HEK293 (cell line): ENCODE results near the gene COPRS.

ENCODE experiments used
- CTCF ChIA-PET: fragments of 350-600 bp; formaldehyde crosslinking; extraction: SDS; loops from one replicate; lab custom pipeline; 2021; ENCODE audit warnings: antibody characterized with exemption; lab: Yijun Ruan, JAX
- POLR2A ChIA-PET: fragments of 300-600 bp; formaldehyde crosslinking; extraction: SDS; loops from one replicate; lab custom pipeline; 2020; ENCODE audit warnings: antibody characterized with exemption, inconsistent platforms; lab: Yijun Ruan, JAX
- H3K27ac ChIP-seq: fragments of 200-500 bp; sonication (Bioruptor generic); 2 replicates; pipeline ENCODE4 v1.5.1; 2014; ENCODE audit warnings: low read depth, low read length, control low read depth, inconsistent platforms; ENCODE audit errors: extremely low read depth
- H3K36me3 ChIP-seq, 2 experiments: fragments of 200-500 bp in 1 of 2; sonication (Bioruptor generic) in 1 of 2; 1 replicate in 1 of 2; 2 replicates in 1 of 2; pipeline ENCODE4 v1.5.1; 2014 to 2017; ENCODE audit warnings: inconsistent platforms in 2 of 2, low read length in 2 of 2; ENCODE audit not compliant: control insufficient read depth in 2 of 2, insufficient read depth in 1 of 2
- H3K4me1 ChIP-seq: fragments of 200-500 bp; sonication (Bioruptor generic); 2 replicates; pipeline ENCODE4 v1.5.1; 2014; ENCODE audit warnings: mild to moderate bottlenecking, low read length, inconsistent platforms; ENCODE audit not compliant: control insufficient read depth, insufficient read depth
- H3K4me3 ChIP-seq: 2 replicates; pipeline ENCODE4 v1.5.1; 2011; ENCODE audit warnings: low read depth, mild to moderate bottlenecking, control low read depth, low read length, moderate library complexity
- H3K9me3 ChIP-seq: fragments of 200-500 bp; sonication (Bioruptor generic); 2 replicates; pipeline ENCODE4 v1.5.1; 2014; ENCODE audit warnings: low read depth, low read length, inconsistent platforms; ENCODE audit not compliant: control insufficient read depth, insufficient read depth
- BCL11A ChIP-seq: fragments of 450-650 bp; formaldehyde crosslinking; IDR thresholded peaks from 2 replicates; pipeline ENCODE4 v1.5.1; 2016; ENCODE audit warnings: low read depth, missing biosample characterization, missing genetic modification characterization
- FEZF1 ChIP-seq: fragments of 450-650 bp; formaldehyde crosslinking; IDR thresholded peaks from 2 replicates; pipeline ENCODE4 v1.5.1; 2016; ENCODE audit warnings: missing biosample characterization, missing genetic modification characterization
- GLIS2 ChIP-seq: fragments of 450-650 bp; formaldehyde crosslinking; IDR thresholded peaks from 2 replicates; pipeline ENCODE4 v1.5.1; 2016; ENCODE audit warnings: missing biosample characterization, missing genetic modification characterization
- OSR2 ChIP-seq: fragments of 450-650 bp; formaldehyde crosslinking; IDR thresholded peaks from 2 replicates; pipeline ENCODE4 v1.5.1; 2016; ENCODE audit warnings: missing biosample characterization, missing genetic modification characterization
- OVOL3 ChIP-seq: fragments of 450-650 bp; formaldehyde crosslinking; IDR thresholded peaks from 2 replicates; pipeline ENCODE4 v1.5.1; 2016; ENCODE audit warnings: missing biosample characterization, missing genetic modification characterization
- PATZ1 ChIP-seq: fragments of 450-650 bp; formaldehyde crosslinking; IDR thresholded peaks from 2 replicates; pipeline ENCODE4 v1.5.1; 2016; ENCODE audit warnings: missing biosample characterization, missing genetic modification characterization
- PBX3 ChIP-seq: sonication (generic); formaldehyde crosslinking; IDR thresholded peaks from 2 replicates; pipeline ENCODE4 v1.8.1; 2022; ENCODE audit warnings: mild to moderate bottlenecking, moderate library complexity, missing genetic modification reagents
- SP2 ChIP-seq: fragments of 450-650 bp; formaldehyde crosslinking; IDR thresholded peaks from 2 replicates; pipeline ENCODE4 v1.5.1; 2016; ENCODE audit warnings: missing biosample characterization, missing genetic modification characterization
- ZBTB26 ChIP-seq: fragments of 450-650 bp; formaldehyde crosslinking; optimal IDR thresholded peaks from 2 replicates; pipeline ENCODE3; 2016; ENCODE audit warnings: missing biosample characterization, mild to moderate bottlenecking, missing genetic modification characterization
- ZBTB8A ChIP-seq: fragments of 450-650 bp; formaldehyde crosslinking; IDR thresholded peaks from 2 replicates; pipeline ENCODE4 v1.5.1; 2016; ENCODE audit warnings: missing biosample characterization, missing genetic modification characterization
- ZFHX2 ChIP-seq: fragments of 450-650 bp; formaldehyde crosslinking; conservative IDR thresholded peaks from 2 replicates; pipeline ENCODE4 v1.5.1; 2016; ENCODE audit warnings: missing biosample characterization, missing genetic modification characterization
- ZFP37 ChIP-seq: fragments of 450-650 bp; formaldehyde crosslinking; IDR thresholded peaks from 2 replicates; pipeline ENCODE4 v1.5.1; 2016; ENCODE audit warnings: missing biosample characterization, missing genetic modification characterization
- ZNF133 ChIP-seq: fragments of 450-650 bp; formaldehyde crosslinking; IDR thresholded peaks from 2 replicates; pipeline ENCODE4 v1.5.1; 2016; ENCODE audit warnings: missing biosample characterization, missing genetic modification characterization
- ZNF175 ChIP-seq: fragments of 450-650 bp; formaldehyde crosslinking; IDR thresholded peaks from 2 replicates; pipeline ENCODE4 v1.5.1; 2016; ENCODE audit warnings: missing biosample characterization, missing genetic modification characterization
- ZNF18 ChIP-seq: fragments of 450-650 bp; formaldehyde crosslinking; IDR thresholded peaks from 2 replicates; pipeline ENCODE4 v1.5.1; 2016; ENCODE audit warnings: missing biosample characterization, missing genetic modification characterization
- ZNF214 ChIP-seq: fragments of 450-650 bp; formaldehyde crosslinking; IDR thresholded peaks from 2 replicates; pipeline ENCODE4 v1.5.1; 2017; ENCODE audit warnings: missing biosample characterization, mild to moderate bottlenecking, missing genetic modification characterization, borderline replicate concordance
- ZNF311 ChIP-seq: fragments of 450-650 bp; formaldehyde crosslinking; IDR thresholded peaks from 2 replicates; pipeline ENCODE4 v1.5.1; 2017; ENCODE audit warnings: missing biosample characterization, missing genetic modification characterization, borderline replicate concordance
- ZNF335 ChIP-seq: fragments of 450-650 bp; formaldehyde crosslinking; conservative IDR thresholded peaks from 2 replicates; pipeline ENCODE4 v1.5.1; 2016; ENCODE audit warnings: missing biosample characterization, missing genetic modification characterization
- ZNF37A ChIP-seq: fragments of 450-650 bp; IDR thresholded peaks from 2 replicates; pipeline ENCODE4 v1.5.1; 2018; ENCODE audit warnings: missing biosample characterization, missing genetic modification characterization
- ZNF433 ChIP-seq: fragments of 450-650 bp; formaldehyde crosslinking; IDR thresholded peaks from 2 replicates; pipeline ENCODE4 v1.5.1; 2016; ENCODE audit warnings: missing biosample characterization, missing genetic modification characterization, low read depth
- ZNF514 ChIP-seq: fragments of 450-650 bp; formaldehyde crosslinking; IDR thresholded peaks from 2 replicates; pipeline ENCODE4 v1.5.1; 2016; ENCODE audit warnings: missing biosample characterization, missing genetic modification characterization
- ZNF530 ChIP-seq: fragments of 450-650 bp; formaldehyde crosslinking; IDR thresholded peaks from 2 replicates; pipeline ENCODE4 v1.5.1; 2016; ENCODE audit warnings: low read depth, missing biosample characterization, missing genetic modification characterization
- ZNF549 ChIP-seq: fragments of 450-650 bp; IDR thresholded peaks from 2 replicates; pipeline ENCODE4 v1.5.1; 2018; ENCODE audit warnings: missing biosample characterization, missing genetic modification characterization, mild to moderate bottlenecking, inconsistent platforms, moderate library complexity
- ZNF555 ChIP-seq: fragments of 450-650 bp; formaldehyde crosslinking; conservative IDR thresholded peaks from 2 replicates; pipeline ENCODE4 v1.5.1; 2017; ENCODE audit warnings: missing biosample characterization, mild to moderate bottlenecking, missing genetic modification characterization, inconsistent platforms
- ZNF561 ChIP-seq: fragments of 450-650 bp; IDR thresholded peaks from 2 replicates; pipeline ENCODE4 v1.5.1; 2018; ENCODE audit warnings: missing biosample characterization, missing genetic modification characterization, borderline replicate concordance
- ZNF596 ChIP-seq: fragments of 450-650 bp; IDR thresholded peaks from 2 replicates; pipeline ENCODE4 v1.5.0; 2018; ENCODE audit warnings: missing biosample characterization, mild to moderate bottlenecking, missing genetic modification characterization, moderate library complexity
- ZNF623 ChIP-seq: fragments of 450-650 bp; formaldehyde crosslinking; IDR thresholded peaks from 2 replicates; pipeline ENCODE4 v1.5.1; 2016; ENCODE audit warnings: missing biosample characterization, missing genetic modification characterization
- ZNF677 ChIP-seq: fragments of 450-650 bp; IDR thresholded peaks from 2 replicates; pipeline ENCODE4 v1.5.0; 2018; ENCODE audit warnings: missing biosample characterization, mild to moderate bottlenecking, missing genetic modification characterization, moderate library complexity
- ZNF692 ChIP-seq: fragments of 450-650 bp; formaldehyde crosslinking; IDR thresholded peaks from 2 replicates; pipeline ENCODE4 v1.5.1; 2016; ENCODE audit warnings: missing biosample characterization, missing genetic modification characterization
- ZNF843 ChIP-seq: fragments of 450-650 bp; formaldehyde crosslinking; IDR thresholded peaks from 2 replicates; pipeline ENCODE4 v1.5.1; 2016; ENCODE audit warnings: missing biosample characterization, missing genetic modification characterization

COPRS gene

GRCh38 chr17:31858642-31859486 lies at the start of gene COPRS:
TSS of gene COPRS (minus strand) at chr17:31859244. CDS start at chr17:31859199, 45 bp downstream.
- H3K4me1 ChIP-seq: peaks cover 6% of the 10 kb centered on the region
- peak within 1 kb of the TSS; percentile 46 for H3K4me3 ChIP-seq
- ChIA-PET CTCF (interaction anchor here (0.5 to 1.2 kb wide), 5 partner anchors 9 to 746 kb away, joined by 3 read pairs; no protein-coding TSS in a partner anchor), POLR2A (interaction anchor here (0.6 to 1.6 kb wide), 4 partner anchors 11 to 78 kb away, joined by 3 to 6 read pairs (median 3); partner anchors contain the start of gene UTP6)
- H3K36me3 ChIP-seq: peaks cover 43 to 44% of the 10 kb centered on the region in 2 experiments
- no peaks in the 10 kb centered on the region for H3K9me3 ChIP-seq
- peak within 1 kb of the TSS; percentile 37; the same call in 1 of the 2 replicates for H3K27ac ChIP-seq
- TF ChIP-seq ZNF530 (tag by site-specific recombination) (no peak), ZNF596 (0 out of 2 replicates have a peak, but pooled peaks have one; percentile 16), PATZ1 (0 out of 2 replicates have a peak, but pooled peaks have one; percentile 27), FEZF1 (tag by site-specific recombination) (no peak), ZNF514 (tag by site-specific recombination) (no peak), ZNF37A (tag by site-specific recombination) (no peak), ZBTB8A (tag by site-specific recombination) (0 out of 2 replicates have a peak, but pooled peaks have one; percentile 26), ZNF133 (tag by site-specific recombination) (no peak), ZNF555 (no peak), ZNF549 (no peak), ZNF335 (0 out of 2 replicates have a peak, but pooled peaks have one; percentile 28), ZNF311 (tag by site-specific recombination) (no peak), ZNF18 (tag by site-specific recombination) (no peak), ZNF561 (tag by site-specific recombination) (peak; percentile 30; the same call in 1 of the 2 replicates), ZNF623 (tag by site-specific recombination) (no peak), ZNF677 (tag by site-specific recombination) (0 out of 2 replicates have a peak, but pooled peaks have one; percentile 19), SP2 (tag by site-specific recombination) (peak; percentile 46), PBX3 (CRISPR knock-in tag) (0 out of 2 replicates have a peak, but pooled peaks have one; percentile 57), ZFP37 (tag by site-specific recombination) (no peak), ZNF433 (tag by site-specific recombination) (no peak), ZNF175 (tag by site-specific recombination) (no peak), ZBTB26 (tag by site-specific recombination) (peak; percentile 71), ZFHX2 (peak; percentile 69), ZNF692 (tag by site-specific recombination) (no peak), BCL11A (no peak), OVOL3 (tag by site-specific recombination) (no peak), ZNF214 (no peak), GLIS2 (tag by site-specific recombination) (0 out of 2 replicates have a peak, but pooled peaks have one; percentile 25), ZNF843 (tag by site-specific recombination) (no peak), OSR2 (tag by site-specific recombination) (no peak)
